GM23338 (cell line): ENCODE measurements around the gene NCLN.

ENCODE experiments used
- CREB1 ChIP-seq: fragments of 250-450 bp; sonication (Bioruptor Pico); IDR thresholded peaks from 2 replicates; pipeline ENCODE4 v1.5.0; 2020; ENCODE audit warnings: low read depth, mild to moderate bottlenecking, moderate library complexity
- EZH2 ChIP-seq: fragments of 200-600 bp; sonication (generic); IDR thresholded peaks from one replicate; pipeline ENCODE4 v1.8.0; 2017; ENCODE audit warnings: antibody characterized with exemption, mild to moderate bottlenecking, low read depth; ENCODE audit not compliant: unreplicated experiment
- EZH2phosphoT487 ChIP-seq: fragments of 200-600 bp; sonication (generic); IDR thresholded peaks from one replicate; pipeline ENCODE4 v1.8.1; 2018; ENCODE audit warnings: antibody characterized with exemption; ENCODE audit not compliant: unreplicated experiment
- NANOG ChIP-seq: IDR thresholded peaks from 2 replicates; pipeline ENCODE4 v1.6.1; 2016; ENCODE audit warnings: antibody characterized with exemption, borderline replicate concordance
- POLR2AphosphoS5 ChIP-seq: IDR thresholded peaks from 2 replicates; pipeline ENCODE4 v1.6.1; 2016; ENCODE audit warnings: antibody characterized with exemption, low read depth
- ZNF114 ChIP-seq: fragments of 250-450 bp; sonication (Bioruptor Pico); IDR thresholded peaks from 2 replicates; pipeline ENCODE4 v1.5.0; 2020; ENCODE audit warnings: mild to moderate bottlenecking, moderate library complexity
- TF ChIP-seq, protein P1 (sequence below), 2 experiments: fragments of 200-600 bp in 1 of 2; sonication (generic) in 1 of 2; conservative IDR thresholded peaks; 2 replicates each; pipeline versions ENCODE4 v1.5.1 to v1.6.1; 2016 to 2017; ENCODE audit warnings: antibody characterized with exemption in 2 of 2, low read depth in 2 of 2, mild to moderate bottlenecking in 2 of 2, moderate library complexity in 1 of 2
- TF ChIP-seq, protein P2 (sequence below): IDR thresholded peaks from one replicate; pipeline ENCODE4 v1.6.1; 2018; ENCODE audit warnings: antibody characterized with exemption; ENCODE audit not compliant: unreplicated experiment

DNA sequence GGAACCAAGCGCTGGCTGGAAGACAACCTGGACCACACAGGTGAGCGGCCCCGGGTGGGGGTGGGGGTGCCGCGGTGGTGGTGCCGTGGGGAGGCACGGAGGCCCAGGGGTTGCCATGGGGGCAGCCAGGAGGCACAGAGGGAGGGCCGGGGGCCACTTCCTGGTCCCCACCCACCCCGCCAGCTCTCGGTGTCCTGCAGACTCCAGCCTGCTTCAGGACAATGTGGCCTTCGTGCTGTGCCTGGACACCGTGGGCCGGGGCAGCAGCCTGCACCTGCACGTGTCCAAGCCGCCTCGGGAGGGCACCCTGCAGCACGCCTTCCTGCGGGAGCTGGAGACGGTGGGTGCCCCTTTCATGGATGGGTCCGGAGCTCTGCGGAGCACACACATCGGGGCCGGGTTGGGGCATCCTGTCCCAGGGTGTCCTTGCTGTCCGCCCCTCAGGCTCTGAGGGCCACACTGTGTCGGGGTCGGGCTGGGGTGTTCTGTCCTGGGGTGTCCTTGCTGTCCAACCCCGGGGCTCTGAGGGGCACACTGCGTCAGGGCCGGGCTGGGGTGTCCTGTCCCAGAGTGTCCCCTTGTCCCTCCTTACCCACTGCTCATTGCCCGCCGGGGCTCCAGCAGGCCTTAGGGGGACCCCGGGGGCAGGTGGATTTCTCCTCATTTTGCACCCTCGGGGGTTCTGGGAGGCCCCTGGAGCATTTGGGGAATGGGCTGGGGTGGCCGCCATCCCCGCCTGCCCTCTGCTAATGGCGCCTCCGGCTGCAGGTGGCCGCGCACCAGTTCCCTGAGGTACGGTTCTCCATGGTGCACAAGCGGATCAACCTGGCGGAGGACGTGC is 18.3 kb downstream of the NCLN start:
- TF ChIP-seq, protein P1, sequence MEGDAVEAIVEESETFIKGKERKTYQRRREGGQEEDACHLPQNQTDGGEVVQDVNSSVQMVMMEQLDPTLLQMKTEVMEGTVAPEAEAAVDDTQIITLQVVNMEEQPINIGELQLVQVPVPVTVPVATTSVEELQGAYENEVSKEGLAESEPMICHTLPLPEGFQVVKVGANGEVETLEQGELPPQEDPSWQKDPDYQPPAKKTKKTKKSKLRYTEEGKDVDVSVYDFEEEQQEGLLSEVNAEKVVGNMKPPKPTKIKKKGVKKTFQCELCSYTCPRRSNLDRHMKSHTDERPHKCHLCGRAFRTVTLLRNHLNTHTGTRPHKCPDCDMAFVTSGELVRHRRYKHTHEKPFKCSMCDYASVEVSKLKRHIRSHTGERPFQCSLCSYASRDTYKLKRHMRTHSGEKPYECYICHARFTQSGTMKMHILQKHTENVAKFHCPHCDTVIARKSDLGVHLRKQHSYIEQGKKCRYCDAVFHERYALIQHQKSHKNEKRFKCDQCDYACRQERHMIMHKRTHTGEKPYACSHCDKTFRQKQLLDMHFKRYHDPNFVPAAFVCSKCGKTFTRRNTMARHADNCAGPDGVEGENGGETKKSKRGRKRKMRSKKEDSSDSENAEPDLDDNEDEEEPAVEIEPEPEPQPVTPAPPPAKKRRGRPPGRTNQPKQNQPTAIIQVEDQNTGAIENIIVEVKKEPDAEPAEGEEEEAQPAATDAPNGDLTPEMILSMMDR (conservative IDR thresholded peaks at IDR 0.05; ENCODE audit: low read depth in 2 of 2), result no peak
- TF ChIP-seq EZH2 (no peak), ZNF114 (CRISPR knock-in tag) (no peak), EZH2phosphoT487 (no peak), POLR2AphosphoS5 (no peak), CREB1 (CRISPR knock-in tag) (no peak), NANOG (no peak)
- TF ChIP-seq, protein P2, sequence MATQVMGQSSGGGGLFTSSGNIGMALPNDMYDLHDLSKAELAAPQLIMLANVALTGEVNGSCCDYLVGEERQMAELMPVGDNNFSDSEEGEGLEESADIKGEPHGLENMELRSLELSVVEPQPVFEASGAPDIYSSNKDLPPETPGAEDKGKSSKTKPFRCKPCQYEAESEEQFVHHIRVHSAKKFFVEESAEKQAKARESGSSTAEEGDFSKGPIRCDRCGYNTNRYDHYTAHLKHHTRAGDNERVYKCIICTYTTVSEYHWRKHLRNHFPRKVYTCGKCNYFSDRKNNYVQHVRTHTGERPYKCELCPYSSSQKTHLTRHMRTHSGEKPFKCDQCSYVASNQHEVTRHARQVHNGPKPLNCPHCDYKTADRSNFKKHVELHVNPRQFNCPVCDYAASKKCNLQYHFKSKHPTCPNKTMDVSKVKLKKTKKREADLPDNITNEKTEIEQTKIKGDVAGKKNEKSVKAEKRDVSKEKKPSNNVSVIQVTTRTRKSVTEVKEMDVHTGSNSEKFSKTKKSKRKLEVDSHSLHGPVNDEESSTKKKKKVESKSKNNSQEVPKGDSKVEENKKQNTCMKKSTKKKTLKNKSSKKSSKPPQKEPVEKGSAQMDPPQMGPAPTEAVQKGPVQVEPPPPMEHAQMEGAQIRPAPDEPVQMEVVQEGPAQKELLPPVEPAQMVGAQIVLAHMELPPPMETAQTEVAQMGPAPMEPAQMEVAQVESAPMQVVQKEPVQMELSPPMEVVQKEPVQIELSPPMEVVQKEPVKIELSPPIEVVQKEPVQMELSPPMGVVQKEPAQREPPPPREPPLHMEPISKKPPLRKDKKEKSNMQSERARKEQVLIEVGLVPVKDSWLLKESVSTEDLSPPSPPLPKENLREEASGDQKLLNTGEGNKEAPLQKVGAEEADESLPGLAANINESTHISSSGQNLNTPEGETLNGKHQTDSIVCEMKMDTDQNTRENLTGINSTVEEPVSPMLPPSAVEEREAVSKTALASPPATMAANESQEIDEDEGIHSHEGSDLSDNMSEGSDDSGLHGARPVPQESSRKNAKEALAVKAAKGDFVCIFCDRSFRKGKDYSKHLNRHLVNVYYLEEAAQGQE, result no peak
